Ammon's horn (tissue), 1 donor: ENCODE data around the gene SMARCA2.

Experiments used
- DNase-seq: peaks from one replicate; pipeline ENCODE4 v3.0.0-alpha.2; 2016; ENCODE audit warnings: low spot score

The SMARCA2 gene

GRCh38 chr9:2014696-2015580 lies at the start of gene SMARCA2:
TSS of gene SMARCA2 (plus strand) at chr9:2015347. CDS start at chr9:2029023, 13,676 bp downstream.
- DNase-seq = peak; percentile 99

- DNase-seq = no peak
Observed at GRCh38 chr9:1966725-1967366, 48.3 kb upstream of the SMARCA2 start.

- DNase-seq = no peak
Observed at GRCh38 chr9:1969160-1969559, 46.0 kb upstream of the SMARCA2 start.

- no peak for DNase-seq
Observed at GRCh38 chr9:1969898-1970297, 45.2 kb upstream of the SMARCA2 start.

GRCh38 chr9:1972672-1973071 lies 42.5 kb upstream of the SMARCA2 start:
- DNase-seq = no peak

GRCh38 chr9:1977026-1977425 lies 38.1 kb upstream of the SMARCA2 start:
- DNase-seq = no peak

GRCh38 chr9:1978941-1979340 lies 36.2 kb upstream of the SMARCA2 start:
- DNase-seq = no peak

- DNase-seq = peak; percentile 43
Observed at GRCh38 chr9:1979741-1980367, 35.3 kb upstream of the SMARCA2 start.

- DNase-seq = no peak
Observed at GRCh38 chr9:1980387-1980786, 34.8 kb upstream of the SMARCA2 start.

GRCh38 chr9:1982074-1982473 lies 33.1 kb upstream of the SMARCA2 start:
- no peak for DNase-seq

GRCh38 chr9:1986341-1986740 lies 28.8 kb upstream of the SMARCA2 start:
- no peak for DNase-seq

- no peak for DNase-seq
Observed at GRCh38 chr9:1989500-1989899, 25.6 kb upstream of the SMARCA2 start.

- DNase-seq = no peak
Observed at GRCh38 chr9:1994180-1994579, 21.0 kb upstream of the SMARCA2 start.

GRCh38 chr9:1995084-1995483 lies 20.1 kb upstream of the SMARCA2 start:
- DNase-seq = no peak

GRCh38 chr9:1996156-1996555 lies 19.0 kb upstream of the SMARCA2 start:
- no peak for DNase-seq

GRCh38 chr9:1997646-1998045 lies 17.5 kb upstream of the SMARCA2 start:
- DNase-seq = no peak

GRCh38 chr9:1998111-1998510 lies 17.0 kb upstream of the SMARCA2 start:
- no peak for DNase-seq

GRCh38 chr9:2000314-2000713 lies 14.8 kb upstream of the SMARCA2 start:
- no peak for DNase-seq

GRCh38 chr9:2008372-2008771 lies 6.8 kb upstream of the SMARCA2 start:
- no peak for DNase-seq

- DNase-seq = no peak
Observed at GRCh38 chr9:2012347-2012746, 2.8 kb upstream of the SMARCA2 start.

GRCh38 chr9:2013743-2014475 lies 1.2 kb upstream of the SMARCA2 start:
- DNase-seq = no peak
